CD14-positive monocyte (primary cell): ENCODE measurements around the gene NMNAT3. TPM values are rescaled to one million over a fixed set of nuclear protein-coding genes. Genes with fewer than 3 reads are reported as not detected.
A peak's percentile ranks its signal among the peaks of the same experiment; 100 is the strongest.

Source experiments
- DNase-seq, 3 donors: peaks; one replicate each; pipeline ENCODE4 v3.0.0-alpha.2; 2011 to 2022
- H2AFZ ChIP-seq: 2 replicates; pipeline ENCODE4 v1.6.0; 2012; ENCODE audit warnings: mild to moderate bottlenecking, low read depth, low read length, inconsistent platforms; ENCODE audit not compliant: insufficient read depth, poor library complexity, severe bottlenecking
- H3K27ac ChIP-seq, 2 donors: 1 replicate in 1 of 2; 2 replicates in 1 of 2; pipeline ENCODE4 v1.5.1; 2012 to 2013; ENCODE audit warnings: low read length in 2 of 2, control low read depth in 1 of 2, inconsistent platforms in 1 of 2, low read depth in 1 of 2, mild to moderate bottlenecking in 1 of 2
- H3K27me3 ChIP-seq, 2 donors: one replicate each; pipeline versions ENCODE4 v1.6.0 to v1.6.1; 2011 to 2013; ENCODE audit warnings: low read length in 2 of 2; ENCODE audit not compliant: control insufficient read depth in 2 of 2, insufficient read depth in 2 of 2
- H3K36me3 ChIP-seq, 2 donors: replicated peaks in 1 of 2; 1 replicate in 1 of 2; 2 replicates in 1 of 2; pipeline versions ENCODE4 v1.5.1 to v1.6.1; 2012 to 2013; ENCODE audit warnings: low read length in 2 of 2, control low read depth in 1 of 2, inconsistent platforms in 1 of 2, mild to moderate bottlenecking in 1 of 2; ENCODE audit not compliant: insufficient read depth in 2 of 2, control insufficient read depth in 1 of 2
- H3K4me1 ChIP-seq, 2 donors: 1 replicate in 1 of 2; 2 replicates in 1 of 2; pipeline versions ENCODE4 v1.5.1 to v1.6.1; 2012 to 2013; ENCODE audit warnings: low read length in 2 of 2, control low read depth in 1 of 2, inconsistent platforms in 1 of 2, mild to moderate bottlenecking in 1 of 2, moderate library complexity in 1 of 2; ENCODE audit not compliant: insufficient read depth in 2 of 2, control insufficient read depth in 1 of 2
- H3K4me2 ChIP-seq: replicated peaks from 2 replicates; pipeline ENCODE3; 2012; ENCODE audit warnings: low read length, moderate library complexity, mild to moderate bottlenecking; ENCODE audit not compliant: poor library complexity, severe bottlenecking; ENCODE audit errors: extremely low read depth
- H3K4me3 ChIP-seq, 3 experiments: fragments of 200-600 bp in 1 of 3; sonication (generic) in 1 of 3; replicated peaks in 1 of 3; 1 replicate in 2 of 3; 2 replicates in 1 of 3; pipeline ENCODE4 v1.5.1; 2011 to 2013; ENCODE audit warnings: low read length in 3 of 3, mild to moderate bottlenecking in 3 of 3, control low read depth in 2 of 3, low read depth in 2 of 3, inconsistent platforms in 1 of 3, moderate library complexity in 1 of 3
- H3K79me2 ChIP-seq: 2 replicates; pipeline ENCODE4 v1.6.0; 2012; ENCODE audit warnings: mild to moderate bottlenecking, control low read depth, inconsistent platforms, low read length, moderate library complexity; ENCODE audit not compliant: insufficient read depth
- H3K9ac ChIP-seq: 2 replicates; pipeline ENCODE4 v1.6.0; 2017; ENCODE audit warnings: low read length, mild to moderate bottlenecking; ENCODE audit not compliant: insufficient read depth, poor library complexity, severe bottlenecking
- H3K9me3 ChIP-seq, 2 donors: replicated peaks in 1 of 2; 1 replicate in 1 of 2; 2 replicates in 1 of 2; pipeline versions ENCODE4 v1.5.1 to v1.6.1; 2012 to 2013; ENCODE audit warnings: low read length in 2 of 2, control low read depth in 1 of 2; ENCODE audit not compliant: control insufficient read depth in 1 of 2, insufficient read depth in 1 of 2
- H4K20me1 ChIP-seq: 2 replicates; pipeline ENCODE4 v1.6.0; 2012; ENCODE audit warnings: mild to moderate bottlenecking, low read length, control low read depth, moderate library complexity; ENCODE audit not compliant: insufficient read depth
- H3K27ac Mint-ChIP-seq, 7 donors: one replicate each; pipeline ENCODE4 v1.8.0; 2020; ENCODE audit warnings: mild to moderate bottlenecking in 7 of 7, mixed read lengths in 7 of 7, moderate library complexity in 6 of 7, inconsistent platforms in 2 of 7
- H3K27me3 Mint-ChIP-seq, 3 donors: one replicate each; pipeline ENCODE4 v1.8.0; 2021 to 2022; ENCODE audit warnings: low read depth in 3 of 3, mild to moderate bottlenecking in 3 of 3, mixed read lengths in 3 of 3, moderate library complexity in 3 of 3, inconsistent platforms in 1 of 3
- H3K36me3 Mint-ChIP-seq, 2 donors: one replicate each; pipeline ENCODE4 v1.8.0; 2020; ENCODE audit warnings: mixed read lengths in 2 of 2, inconsistent platforms in 1 of 2, mild to moderate bottlenecking in 1 of 2
- H3K4me1 Mint-ChIP-seq: one replicate; pipeline ENCODE4 v1.8.0; 2020; ENCODE audit warnings: mild to moderate bottlenecking, mixed read lengths
- H3K4me3 Mint-ChIP-seq, 2 donors: one replicate each; pipeline ENCODE4 v1.8.0; 2020; ENCODE audit warnings: mild to moderate bottlenecking in 2 of 2, mixed read lengths in 2 of 2, moderate library complexity in 1 of 2
- H3K9me3 Mint-ChIP-seq, 7 donors: one replicate each; pipeline ENCODE4 v1.8.0; 2020 to 2022; ENCODE audit warnings: mixed read lengths in 7 of 7, mild to moderate bottlenecking in 6 of 7, moderate library complexity in 6 of 7, inconsistent platforms in 2 of 7
- CTCF ChIP-seq: fragments of 200-600 bp; IDR thresholded peaks from one replicate; pipeline ENCODE4 v1.8.0; 2022; ENCODE audit warnings: antibody characterized with exemption, mild to moderate bottlenecking
- WGBS: methylation state at CpG from one replicate; pipeline ENCODE4 v1.1.5; 2013; ENCODE audit warnings: missing lambda C conversion rate; ENCODE audit not compliant: insufficient coverage; 5-methylcytosine and 5-hydroxymethylcytosine counted together
- intact Hi-C, 2 donors: fragments of 100-400 bp; cut with micrococcal nuclease; formaldehyde crosslinking; loops; one replicate each; pipeline versions ENCODE4 v1.15.0 to v1.15.1; 2023
- polyA plus RNA-seq, 3 donors: library from polyadenylated mRNA; depleted of rRNA in 1 of 3; unstranded in 2 of 3; stranded (reverse) in 1 of 3; fragments of 300-500 nt in 2 of 3; fragments of >200 nt in 1 of 3; fragmentation: Illumina TruSeq in 2 of 3; gene quantifications; 1 replicate in 2 of 3; 2 replicates in 1 of 3; pipeline ENCODE4 v1.2.3, GENCODE V29; 2012 to 2021

NMNAT3 gene
- polyA plus RNA-seq, 3 donors: 1.4 to 5.7 (median 2.9) TPM

GRCh38 chr3:139674571-139675260 lies 3.1 kb downstream of the NMNAT3 start:
- Mint-ChIP-seq H3K36me3 (no peaks in the 10 kb centered on the region), H3K27ac (no peak overlapping the region), H3K27me3 (peaks cover 1 to 4% (median 3%) of the 10 kb centered on the region in 3 donors), H3K4me3 (no peak overlapping the region), H3K9me3 (no peaks in the 10 kb centered on the region), H3K4me1 (peaks cover 19% of the 10 kb centered on the region)
- H3K4me2 ChIP-seq: no peak overlapping the region
- no peak for DNase-seq
- no peak for TF ChIP-seq CTCF
- H3K79me2 ChIP-seq: no peaks in the 10 kb centered on the region
- no peak overlapping the region for H3K9ac ChIP-seq
- H3K9me3 ChIP-seq: no peaks in the 10 kb centered on the region
- 100% methylated on average over 2 of the region's 6 CpGs for WGBS
- no peaks in the 10 kb centered on the region for H4K20me1 ChIP-seq
- no peaks in the 10 kb centered on the region for H3K36me3 ChIP-seq
- intact Hi-C loops: no loop called here
- no peak overlapping the region for H3K27ac ChIP-seq
- no peak overlapping the region for H2AFZ ChIP-seq
- no peaks in the 10 kb centered on the region for H3K27me3 ChIP-seq
- peaks cover 15% of the 10 kb centered on the region in 2 donors for H3K4me1 ChIP-seq
- H3K4me3 ChIP-seq: no peak overlapping the region

GRCh38 chr3:139672884-139673283 lies 4.9 kb downstream of the NMNAT3 start:
- intact Hi-C loops: no loop called here
- Histone ChIP-seq H3K79me2 (no peaks in the 10 kb centered on the region), H2AFZ (no peak overlapping the region), H3K4me3 (no peak overlapping the region), H3K9ac (no peak overlapping the region), H3K4me2 (no peak overlapping the region), H3K27me3 (no peaks in the 10 kb centered on the region), H3K4me1 (peaks cover 10 to 15% of the 10 kb centered on the region in 2 donors), H4K20me1 (no peaks in the 10 kb centered on the region), H3K36me3 (no peaks in the 10 kb centered on the region), H3K27ac (no peak overlapping the region), H3K9me3 (no peaks in the 10 kb centered on the region)
- DNase-seq: no peak
- no peak for TF ChIP-seq CTCF
- peak overlapping the region in 1 of 7 donors; percentile 55 for H3K27ac Mint-ChIP-seq
- WGBS: 92% methylated on average over 2 of the region's 4 CpGs
- peaks cover 2 to 4% (median 3%) of the 10 kb centered on the region in 3 donors for H3K27me3 Mint-ChIP-seq
- H3K9me3 Mint-ChIP-seq: peaks cover 0 to 1% (median 0%) of the 10 kb centered on the region in 7 donors
- H3K4me1 Mint-ChIP-seq: peaks cover 15% of the 10 kb centered on the region
- no peaks in the 10 kb centered on the region for H3K36me3 Mint-ChIP-seq
- no peak overlapping the region for H3K4me3 Mint-ChIP-seq
